ENCODE data around the gene INSIG1. TPM values are rescaled to one million over a fixed set of nuclear protein-coding genes. Genes with fewer than 3 reads are reported as not detected.

INSIG1 gene
- total and polyA plus RNA-seq, 4 donors: 118 to 219 (median 193) TPM

GRCh38 chr7:155288055-155288454, 9.6 kb upstream of the INSIG1 start:
- no peak overlapping the region for H3K4me3 ChIP-seq (ENCODE audit: low read depth in 1 of 3, low read length in 3 of 3)
- H3K27me3 ChIP-seq (ENCODE audit: control insufficient read depth in 4 of 4, insufficient read depth in 4 of 4, low read length in 3 of 4): no peaks in the 10 kb centered on the region
- peaks cover 0 to 6% (median 1%) of the 10 kb centered on the region in 4 donors for H3K4me1 ChIP-seq (ENCODE audit: control insufficient read depth in 4 of 4, insufficient read depth in 4 of 4, low read length in 3 of 4)
- H3K9me3 ChIP-seq (ENCODE audit: control insufficient read depth in 4 of 4, low read length in 3 of 4): no peaks in the 10 kb centered on the region
- 97% methylated on average over 18 of the region's 18 CpGs for WGBS
- DNase-seq (ENCODE audit: low spot score): no peak
- no peak overlapping the region for H3K9ac ChIP-seq (ENCODE audit: low read depth in 1 of 2, low read length in 2 of 2)
- TF ChIP-seq GABPA (IDR thresholded peaks at IDR 0.05 in 1 of 2, conservative IDR thresholded peaks at IDR 0.05 in 1 of 2) (no peak), FOXA1 (IDR thresholded peaks at IDR 0.05) (no peak), ATF3 (IDR thresholded peaks at IDR 0.05) (no peak), FOXA2 (IDR thresholded peaks at IDR 0.05) (no peak), MAX (IDR thresholded peaks at IDR 0.05) (no peak)
- H3K27ac ChIP-seq (ENCODE audit: low read depth in 1 of 2, low read length in 2 of 2): no peak overlapping the region
- H3K36me3 ChIP-seq (ENCODE audit: control insufficient read depth in 4 of 4, insufficient read depth in 3 of 4, low read depth in 1 of 4, low read length in 3 of 4): no peaks in the 10 kb centered on the region

GRCh38 chr7:155289107-155289506, 8.6 kb upstream of the INSIG1 start:
- WGBS: 91% methylated on average over 7 of the region's 7 CpGs
- no peak overlapping the region for H3K27ac ChIP-seq (ENCODE audit: low read depth in 1 of 2, low read length in 2 of 2)
- no peak for DNase-seq (ENCODE audit: low spot score)
- peaks cover 0 to 2% (median 0%) of the 10 kb centered on the region in 4 donors for H3K4me1 ChIP-seq (ENCODE audit: control insufficient read depth in 4 of 4, insufficient read depth in 4 of 4, low read length in 3 of 4)
- H3K27me3 ChIP-seq (ENCODE audit: control insufficient read depth in 4 of 4, insufficient read depth in 4 of 4, low read length in 3 of 4): no peaks in the 10 kb centered on the region
- H3K4me3 ChIP-seq (ENCODE audit: low read depth in 1 of 3, low read length in 3 of 3): no peak overlapping the region
- no peaks in the 10 kb centered on the region for H3K36me3 ChIP-seq (ENCODE audit: control insufficient read depth in 4 of 4, insufficient read depth in 3 of 4, low read depth in 1 of 4, low read length in 3 of 4)
- H3K9me3 ChIP-seq (ENCODE audit: control insufficient read depth in 4 of 4, low read length in 3 of 4): no peaks in the 10 kb centered on the region
- H3K9ac ChIP-seq (ENCODE audit: low read depth in 1 of 2, low read length in 2 of 2): no peak overlapping the region
- no peak for TF ChIP-seq HNF4G (IDR thresholded peaks at IDR 0.05)
- no peak for TF ChIP-seq ZBTB33 (IDR thresholded peaks at IDR 0.05)
- no peak for TF ChIP-seq FOXA2 (IDR thresholded peaks at IDR 0.05)
- no peak for TF ChIP-seq YY1 (IDR thresholded peaks at IDR 0.05)
- no peak for TF ChIP-seq JUND (IDR thresholded peaks at IDR 0.05)
- TF ChIP-seq GABPA (IDR thresholded peaks at IDR 0.05 in 1 of 2, conservative IDR thresholded peaks at IDR 0.05 in 1 of 2): no peak
- no peak for TF ChIP-seq SP1 (IDR thresholded peaks at IDR 0.05)
- no peak for TF ChIP-seq RAD21 (IDR thresholded peaks at IDR 0.05)
- no peak for TF ChIP-seq CTCF (IDR thresholded peaks at IDR 0.05; ENCODE audit: low read depth, low read length, missing input control)
- TF ChIP-seq NR2F2 (IDR thresholded peaks at IDR 0.05): no peak
- no peak for TF ChIP-seq MAX (IDR thresholded peaks at IDR 0.05)
- no peak for TF ChIP-seq FOXA1 (IDR thresholded peaks at IDR 0.05)
- no peak for TF ChIP-seq RXRA (IDR thresholded peaks at IDR 0.05)
- no peak for TF ChIP-seq REST (IDR thresholded peaks at IDR 0.05)
- TF ChIP-seq EGR1 (IDR thresholded peaks at IDR 0.05; ENCODE audit: low read depth in 2 of 2): no peak
- no peak for TF ChIP-seq TAF1 (conservative IDR thresholded peaks at IDR 0.05)
- no peak for TF ChIP-seq ATF3 (IDR thresholded peaks at IDR 0.05)
- no peak for TF ChIP-seq HNF4A (conservative IDR thresholded peaks at IDR 0.05)

Data from liver (tissue), 9 donors.